NCI-H1092 treated with DMSO at 0.1 percent for 48 hours (cell line): ENCODE data around the gene NR2F6.
A peak's percentile ranks its signal among the peaks of the same experiment; 100 is the strongest.
"Not testable (repeated sequence)": the region's sequence is repeated elsewhere in the genome, so short reads cannot be mapped to it uniquely, and the experiment has no call there.

Source experiments
- DNase-seq: peaks from one replicate; lab custom pipeline; 2025; lab: John Stamatoyannopoulos, UW

Gene NR2F6

DNA sequence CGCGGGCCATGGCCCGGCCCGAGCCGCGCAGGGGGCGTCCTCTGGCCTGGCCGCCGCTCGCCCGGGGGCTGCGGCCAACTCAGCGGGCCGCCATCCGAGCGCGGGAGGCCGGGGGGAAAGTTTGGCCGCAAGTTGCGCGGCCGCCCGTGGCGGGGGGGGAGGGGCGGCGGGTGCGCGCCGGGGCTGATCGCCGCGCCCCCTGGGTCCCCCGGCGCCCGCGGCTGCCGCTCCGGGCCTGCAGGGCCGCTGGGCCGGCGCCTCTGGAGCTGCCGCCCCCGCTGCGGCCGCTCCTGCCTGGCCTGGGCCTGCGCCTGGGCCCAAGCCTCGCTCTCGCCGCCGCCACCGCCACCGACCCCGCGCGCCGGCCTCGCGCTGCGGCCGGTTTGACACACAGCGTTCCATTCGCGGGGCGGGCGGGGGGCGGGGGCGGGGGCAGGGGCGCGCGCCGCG lies at the start of gene NR2F6:
NR2F6 (minus strand) TSS at position 385 of the 450 bp plus-strand sequence. CDS start 699 bp downstream, outside the sequence.
- no peak for DNase-seq

DNA sequence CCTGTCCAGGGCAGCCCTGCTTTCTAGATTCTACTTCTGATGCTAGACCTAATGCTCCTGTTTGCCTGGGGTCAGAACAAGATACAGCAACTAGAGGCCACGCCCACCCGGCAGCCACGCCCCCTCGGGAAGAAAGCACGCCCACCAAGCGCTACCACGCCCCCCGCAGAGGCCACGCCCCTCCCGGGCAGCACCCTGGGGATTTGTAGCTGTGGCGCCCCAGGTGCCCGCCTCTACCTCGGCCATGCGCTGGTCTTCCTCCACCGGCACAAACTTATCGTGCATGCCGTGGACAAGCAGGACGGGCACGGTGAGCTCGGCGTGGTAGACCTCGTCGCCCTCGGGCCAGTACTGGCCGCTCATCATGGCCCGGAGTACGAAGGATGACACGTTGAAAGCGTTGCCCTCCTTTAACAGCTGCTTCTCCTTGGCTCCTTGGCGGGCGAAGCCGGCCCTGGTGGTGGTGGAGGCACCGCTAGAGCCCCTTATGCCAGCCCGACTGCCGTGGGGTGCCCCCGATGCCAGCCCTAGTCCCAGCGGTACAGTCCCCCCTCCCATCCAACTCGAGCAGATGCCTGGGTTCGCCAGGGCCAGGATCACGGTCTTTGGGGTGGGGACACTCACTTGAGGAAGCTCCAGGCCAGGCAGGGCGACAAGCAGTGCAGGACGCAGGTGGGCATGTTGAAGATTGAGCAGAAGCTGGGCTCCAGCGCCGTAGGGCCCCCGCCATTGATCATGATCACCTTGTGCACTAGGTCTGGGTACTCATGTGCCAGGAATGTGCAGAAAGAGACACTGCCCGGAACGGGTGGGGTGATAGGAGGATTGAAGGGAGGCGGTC lies 48.6 kb upstream of the NR2F6 start:
- no peak for DNase-seq

DNA sequence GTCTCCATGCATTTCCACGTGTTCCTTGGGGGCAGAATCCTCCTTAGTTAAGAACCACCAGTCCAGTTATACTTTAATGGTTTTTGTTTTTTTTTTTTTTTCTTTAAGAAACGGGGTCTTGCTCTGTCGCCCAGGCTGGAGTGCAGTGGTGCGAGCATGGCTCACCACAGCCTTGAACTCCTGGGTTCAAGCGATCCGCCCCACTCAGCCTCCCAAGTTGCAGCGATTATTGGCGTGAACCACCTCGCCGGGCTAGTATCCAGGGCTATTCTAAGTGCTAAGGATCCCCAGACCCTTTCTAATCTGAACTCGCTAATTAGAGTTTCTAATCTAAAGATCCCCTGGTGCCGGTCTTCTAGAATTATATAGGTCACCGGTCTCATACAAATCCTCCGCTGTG lies 47.9 kb upstream of the NR2F6 start:
- DNase-seq = no peak

DNA sequence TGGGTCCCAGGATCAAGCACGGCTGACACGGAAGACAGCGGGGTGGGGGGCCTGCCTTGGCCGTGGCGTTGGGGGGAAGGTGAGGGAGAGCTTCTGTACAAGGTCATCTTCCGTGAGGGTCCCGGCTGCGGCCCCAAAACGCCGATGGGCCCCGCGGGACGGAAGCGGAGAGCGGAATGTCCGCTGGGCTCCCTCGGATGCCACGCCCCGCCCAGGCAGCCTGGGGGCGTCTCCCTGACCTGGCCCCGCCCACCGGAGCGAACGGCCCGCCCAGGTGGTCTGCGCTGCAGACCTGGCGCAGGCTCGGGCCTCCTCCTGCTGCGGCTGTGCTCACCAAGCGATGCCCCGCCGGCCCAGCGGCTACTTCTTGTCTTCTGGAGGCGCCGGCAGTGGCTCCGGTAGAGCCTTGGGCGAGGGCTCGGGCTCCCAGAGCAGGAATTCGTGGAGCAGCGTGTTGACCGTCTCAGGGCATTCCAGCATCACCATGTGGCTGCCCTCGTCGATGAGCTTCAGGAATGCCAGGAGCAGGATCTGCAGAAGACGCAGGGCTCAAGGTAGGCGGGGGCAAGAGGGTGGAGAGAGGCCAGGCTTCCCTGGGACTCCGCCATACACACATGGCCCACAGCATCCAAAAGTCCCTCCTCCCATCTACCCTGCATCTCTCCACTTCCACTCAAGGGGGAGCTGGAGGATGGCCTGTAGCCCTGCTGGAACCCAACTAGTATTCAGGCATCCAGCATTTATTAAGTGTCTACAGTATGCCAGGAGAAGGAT lies 46.8 kb upstream of the NR2F6 start:
- DNase-seq = no peak

DNA sequence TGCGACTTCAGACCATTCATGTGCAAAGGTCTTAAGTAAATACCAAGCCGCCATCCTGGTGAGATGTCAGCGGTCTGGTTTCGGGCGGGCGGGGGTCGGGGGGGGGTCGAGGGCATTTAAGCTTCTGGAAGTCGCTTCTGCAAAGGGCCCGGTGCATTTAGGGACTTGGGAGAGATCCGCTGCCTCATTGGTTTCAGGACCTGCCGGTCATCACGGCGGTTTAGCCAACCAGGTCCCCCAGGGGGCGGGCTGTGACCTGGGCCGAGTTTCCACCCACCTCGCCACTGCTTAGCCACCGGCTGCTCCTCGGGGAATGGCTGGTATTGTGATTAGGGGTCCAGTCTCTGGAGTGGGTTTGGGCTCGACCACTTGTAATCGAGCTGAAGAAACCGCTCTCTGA lies 43.8 kb upstream of the NR2F6 start:
- no peak for DNase-seq

DNA sequence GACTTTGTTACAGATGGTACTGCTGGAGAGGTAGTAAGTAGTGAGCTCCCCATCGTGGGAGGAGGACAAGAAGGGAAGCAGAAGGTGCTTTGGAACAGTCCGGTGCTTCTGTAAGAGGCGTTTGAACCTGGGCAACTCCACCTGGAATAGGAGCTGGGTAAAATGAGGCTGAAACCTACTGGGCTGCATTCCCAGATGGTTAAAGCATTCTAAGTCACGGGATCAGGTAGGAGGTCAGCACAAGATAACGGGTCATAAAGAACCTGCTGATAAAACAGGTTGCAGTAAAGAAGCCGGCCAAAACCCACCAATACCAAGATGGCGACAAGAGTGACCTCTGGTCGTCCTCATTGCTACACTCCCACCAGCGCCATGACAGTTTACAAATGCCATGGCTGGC lies 41.0 kb upstream of the NR2F6 start:
- DNase-seq = no peak

DNA sequence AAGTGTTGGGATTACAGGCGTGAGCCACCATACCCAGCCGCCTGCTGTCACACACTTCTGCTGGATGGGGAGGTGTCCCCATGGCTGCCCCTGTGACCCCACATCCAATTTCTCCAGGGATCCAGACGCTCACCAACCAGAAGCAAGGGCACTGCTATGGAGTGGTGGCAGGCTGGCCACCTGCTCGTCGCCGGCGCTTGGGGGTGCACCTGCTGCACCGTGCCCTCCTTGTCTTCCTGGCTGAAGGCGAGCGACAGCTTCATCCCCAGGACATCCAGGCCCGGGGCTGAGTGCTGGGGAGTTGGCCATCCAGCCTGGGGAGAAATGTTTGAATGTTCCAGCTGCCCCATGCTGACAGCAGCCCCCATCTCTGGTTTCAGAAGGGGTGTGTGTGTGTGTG lies 40.5 kb upstream of the NR2F6 start:
- no peak for DNase-seq

DNA sequence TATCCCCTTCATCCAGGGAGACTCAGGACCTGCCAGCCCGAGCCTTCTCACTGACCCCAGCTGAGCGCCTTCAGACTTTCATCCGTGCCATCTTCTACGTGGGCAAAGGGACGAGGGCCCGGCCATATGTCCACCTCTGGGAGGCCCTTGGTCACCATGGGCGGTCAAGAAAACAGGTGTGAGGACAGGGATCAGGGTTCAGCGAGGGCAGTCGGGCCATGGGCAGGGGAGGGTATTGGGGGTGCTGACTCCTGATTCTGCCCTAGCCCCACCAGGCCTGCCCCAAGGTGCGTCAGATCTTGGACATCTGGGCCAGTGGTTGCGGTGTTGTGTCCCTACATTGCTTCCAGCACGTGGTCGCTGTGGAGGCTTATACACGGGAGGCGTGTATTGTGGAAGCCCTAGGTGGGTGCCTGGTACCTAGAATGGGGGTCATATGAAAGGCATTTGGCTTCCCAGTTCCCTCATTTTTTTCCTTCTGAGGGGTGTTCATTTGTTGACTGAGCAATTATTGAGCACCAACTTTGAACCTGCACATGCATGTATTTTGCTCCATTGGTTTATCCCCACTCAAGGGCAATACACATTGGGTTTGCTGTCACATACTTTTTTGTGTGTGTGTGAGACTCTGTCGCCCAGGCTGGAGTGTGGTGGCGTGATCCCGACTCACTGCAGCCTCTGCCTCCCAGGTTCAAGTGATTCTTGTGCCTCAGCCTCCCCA lies 39.9 kb upstream of the NR2F6 start:
- no peak for DNase-seq

DNA sequence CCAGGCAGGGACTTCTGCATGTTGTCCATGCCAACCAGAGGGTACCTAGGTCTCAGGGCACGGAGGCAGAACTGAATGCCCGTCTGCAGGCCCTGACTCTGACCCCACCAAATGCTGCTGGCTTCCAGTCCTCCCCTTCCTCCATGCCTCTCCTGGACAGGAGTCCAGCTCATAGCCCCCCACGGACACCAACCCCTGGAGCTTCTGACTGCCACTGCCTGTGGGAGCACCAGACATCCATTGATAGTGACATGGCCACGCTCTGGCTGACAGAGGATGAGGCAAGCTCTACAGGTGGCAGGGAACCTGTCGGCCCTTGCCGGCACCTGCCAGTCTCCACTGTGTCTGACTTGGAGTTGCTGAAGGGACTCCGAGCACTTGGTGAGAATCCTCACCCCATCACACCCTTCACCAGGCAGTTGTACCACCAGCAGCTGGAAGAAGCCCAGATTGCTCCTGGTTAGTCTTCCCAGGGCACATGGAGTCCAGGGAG lies 37.8 kb upstream of the NR2F6 start:
- no peak for DNase-seq

DNA sequence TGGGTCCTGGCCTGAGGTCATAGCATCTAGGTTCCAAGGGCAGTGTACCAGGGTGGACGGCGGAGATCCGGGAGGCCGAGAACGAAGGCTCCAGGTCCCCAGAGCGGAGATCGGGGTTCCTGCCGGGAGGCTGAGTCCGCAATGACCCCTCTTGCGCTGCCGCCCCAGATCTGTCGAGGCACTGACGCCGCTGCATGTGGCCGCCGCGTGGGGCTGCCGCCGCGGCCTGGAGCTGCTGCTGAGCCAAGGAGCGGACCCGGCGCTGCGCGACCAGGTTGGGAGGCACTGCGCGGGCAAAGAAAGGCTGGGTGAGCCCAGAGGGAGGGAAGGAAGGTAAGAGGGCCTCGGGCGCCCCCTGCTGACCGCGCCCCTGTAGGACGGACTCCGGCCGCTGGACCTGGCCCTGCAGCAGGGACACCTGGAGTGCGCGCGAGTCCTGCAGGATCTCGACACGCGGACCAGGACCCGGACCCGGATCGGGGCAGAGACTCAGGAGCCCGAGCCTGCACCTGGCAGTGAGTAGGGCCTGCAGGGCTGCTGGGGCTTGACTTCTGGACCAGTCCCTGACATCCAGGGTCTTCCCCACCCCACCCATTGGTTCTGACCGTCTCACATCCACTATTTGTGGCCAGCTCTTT lies 36.9 kb upstream of the NR2F6 start:
- DNase-seq = peak; percentile 83

DNA sequence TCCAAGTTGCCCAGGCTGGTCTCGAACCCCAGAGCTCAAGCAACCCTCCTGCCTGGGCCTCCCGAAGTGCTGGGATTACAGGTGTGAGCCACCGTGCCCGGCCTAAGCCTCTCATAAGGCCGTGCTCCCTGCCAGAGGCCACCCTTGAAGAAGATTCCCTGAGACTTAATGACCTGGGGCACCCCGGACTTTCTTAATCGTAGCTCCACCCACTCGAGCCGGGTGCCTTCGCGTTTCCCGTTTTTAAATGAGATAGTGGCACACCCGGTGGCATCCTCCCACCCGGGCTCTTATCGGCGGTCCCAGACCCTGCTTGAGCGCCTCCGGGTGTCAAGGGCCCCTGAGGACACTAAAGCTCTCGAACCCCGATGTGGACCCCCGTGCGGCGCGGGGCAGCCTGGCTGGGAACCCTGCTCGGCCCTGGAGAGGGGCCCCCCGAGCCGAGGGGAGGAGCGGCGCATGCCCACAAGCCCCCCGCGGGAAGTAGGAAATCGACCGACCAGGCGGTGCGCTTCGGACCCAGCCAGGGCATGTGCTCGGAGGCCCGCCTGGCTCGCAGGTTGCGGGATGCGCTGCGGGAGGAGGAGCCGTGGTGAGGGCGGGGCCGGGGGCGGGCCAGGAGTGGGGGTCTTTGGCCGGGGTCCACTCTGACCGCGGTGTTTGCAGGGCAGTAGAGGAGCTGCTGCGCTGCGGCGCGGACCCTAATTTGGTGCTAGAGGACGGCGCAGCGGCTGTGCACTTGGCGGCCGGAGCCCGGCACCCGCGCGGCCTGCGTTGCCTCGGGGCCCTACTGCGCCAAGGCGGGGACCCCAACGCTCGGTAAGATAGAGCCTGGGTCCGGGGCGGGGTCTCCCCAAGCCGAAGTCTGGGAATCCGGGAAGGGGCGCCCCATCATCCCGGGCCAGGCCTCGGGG lies 35.9 kb upstream of the NR2F6 start, which contains the start of gene ANKLE1:
ANKLE1 (plus strand) TSS at position 511 of the 914 bp plus-strand sequence; CDS start at position 531, 20 bp downstream.
- DNase-seq = peak; percentile 4

DNA sequence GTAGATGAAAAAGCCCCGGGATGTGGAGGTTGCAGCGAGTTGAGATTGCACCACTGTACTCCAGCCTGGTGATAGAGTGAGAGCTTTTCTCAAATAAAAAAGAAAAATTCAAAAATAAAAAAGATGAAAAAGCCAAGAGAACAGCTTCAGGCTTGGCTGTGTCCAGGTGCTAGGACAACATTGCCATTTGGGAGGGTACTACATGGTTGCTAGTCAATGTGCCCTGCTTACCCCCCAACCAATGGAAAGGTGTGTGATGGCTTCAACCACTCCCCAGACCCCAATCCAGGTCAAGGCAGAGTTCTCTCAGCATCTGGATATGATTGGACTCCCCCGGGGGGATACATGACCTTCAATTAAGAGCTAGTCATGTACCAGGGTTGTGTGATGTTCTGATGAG lies 33.7 kb upstream of the NR2F6 start:
- no peak for DNase-seq

DNA sequence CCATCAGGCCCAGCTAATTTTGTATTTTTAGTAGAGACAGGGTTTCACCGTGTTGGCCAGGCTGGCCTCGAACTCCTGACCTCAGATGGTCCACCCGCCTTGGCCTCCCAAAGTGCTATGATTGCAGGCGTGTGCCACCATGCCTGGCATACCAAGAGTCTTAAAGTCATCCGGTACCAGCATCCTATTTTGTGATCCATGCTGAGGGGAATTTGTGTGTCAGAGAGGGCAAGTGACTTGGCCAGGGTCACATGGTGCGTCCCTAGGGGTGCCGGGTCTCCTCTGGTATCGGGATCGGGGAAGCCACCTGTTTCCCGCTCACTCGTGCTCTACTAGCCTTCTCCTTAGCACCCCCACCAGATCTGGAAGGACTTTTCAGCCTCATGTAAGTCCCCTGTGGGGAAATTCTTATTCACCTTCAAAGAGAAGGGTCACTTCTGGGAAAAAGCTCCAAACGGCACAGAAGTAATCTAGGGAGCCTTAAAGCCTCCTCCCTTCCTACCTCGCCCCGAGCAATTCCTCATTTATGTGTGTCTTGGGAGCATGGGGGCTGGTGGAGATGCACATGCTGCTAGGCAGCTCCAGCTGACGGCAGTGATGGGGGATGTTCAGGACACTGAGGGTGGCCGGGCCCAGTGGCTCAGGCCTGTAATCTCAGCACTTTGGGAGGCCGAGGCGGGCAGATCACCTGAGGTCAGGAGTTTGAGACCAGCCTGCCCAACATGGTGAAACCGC lies 29.9 kb upstream of the NR2F6 start:
- no peak for DNase-seq

DNA sequence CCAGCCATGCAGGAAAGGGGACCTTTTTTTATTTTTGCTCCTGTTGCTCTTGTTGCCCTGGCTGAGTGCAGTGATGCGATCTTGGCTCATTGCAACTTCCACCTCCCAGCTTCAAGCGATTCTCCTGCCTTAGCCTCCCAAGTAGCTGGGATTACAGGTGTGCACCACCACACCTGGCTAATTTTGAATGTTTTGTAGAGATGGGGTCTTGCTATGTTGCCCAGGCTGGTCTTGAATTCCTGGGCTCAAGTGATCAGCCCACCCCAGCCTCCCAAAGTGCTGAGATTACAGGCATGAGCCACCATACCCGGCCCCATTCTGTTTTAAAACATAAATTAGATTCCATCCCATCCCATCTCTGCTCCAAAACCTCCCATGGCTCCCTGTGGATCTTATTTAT lies 29.2 kb upstream of the NR2F6 start:
- DNase-seq = not testable (repeated sequence)

DNA sequence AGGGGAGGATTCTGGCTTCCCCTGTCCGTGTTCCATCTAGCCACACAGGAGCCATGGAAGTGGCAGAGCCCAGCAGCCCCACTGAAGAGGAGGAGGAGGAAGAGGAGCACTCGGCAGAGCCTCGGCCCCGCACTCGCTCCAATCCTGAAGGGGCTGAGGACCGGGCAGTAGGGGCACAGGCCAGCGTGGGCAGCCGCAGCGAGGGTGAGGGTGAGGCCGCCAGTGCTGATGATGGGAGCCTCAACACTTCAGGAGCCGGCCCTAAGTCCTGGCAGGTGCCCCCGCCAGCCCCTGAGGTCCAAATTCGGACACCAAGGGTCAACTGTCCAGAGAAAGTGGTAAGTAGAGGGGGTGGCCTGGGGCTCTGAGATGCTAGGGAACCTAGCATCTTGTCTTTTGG lies 23.0 kb upstream of the NR2F6 start:
- no peak for DNase-seq

DNA sequence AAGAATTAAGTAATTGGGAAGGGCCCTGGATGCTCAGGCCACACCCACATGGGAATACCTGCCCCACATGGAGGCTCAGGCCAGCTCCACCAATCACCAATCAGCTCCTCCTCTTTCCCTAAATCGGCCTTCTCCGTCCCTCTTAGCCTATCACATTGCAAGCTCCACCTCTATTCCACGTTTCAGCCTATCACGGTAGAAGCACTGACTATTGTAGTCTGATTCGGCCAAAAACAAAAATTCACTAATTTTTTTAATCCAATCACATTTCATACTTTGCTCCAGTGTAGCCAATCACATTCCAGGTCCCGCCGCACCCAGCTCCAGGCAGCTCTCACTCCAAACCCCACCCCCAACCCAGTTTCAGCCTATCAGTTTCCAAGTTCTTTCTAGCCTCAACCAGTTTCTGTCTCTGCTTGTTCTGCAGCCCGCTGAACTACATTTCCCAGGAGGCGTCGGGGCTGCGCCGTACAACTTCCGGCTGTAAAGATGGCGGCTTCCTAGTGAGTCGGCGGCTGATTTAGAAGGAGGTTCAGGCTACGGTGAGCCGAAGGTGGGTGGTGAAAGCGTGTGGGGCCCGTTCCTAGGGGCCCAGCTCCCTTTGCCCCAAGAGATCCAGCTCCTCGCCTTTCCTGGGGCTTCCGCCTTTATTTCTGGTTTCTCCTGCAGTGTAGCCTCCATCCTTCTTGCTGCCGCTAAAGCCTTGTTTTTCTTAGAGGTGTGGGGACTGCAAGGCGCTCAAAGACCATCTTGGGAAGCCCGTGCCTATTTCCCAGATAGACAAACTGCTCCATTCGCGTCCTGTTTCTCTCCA lies 21.5 kb upstream of the NR2F6 start, which contains the start of gene BABAM1:
BABAM1 (plus strand) TSS at position 469 of the 814 bp plus-strand sequence. CDS start 1,364 bp downstream, outside the sequence.
- DNase-seq = peak; percentile 98

DNA sequence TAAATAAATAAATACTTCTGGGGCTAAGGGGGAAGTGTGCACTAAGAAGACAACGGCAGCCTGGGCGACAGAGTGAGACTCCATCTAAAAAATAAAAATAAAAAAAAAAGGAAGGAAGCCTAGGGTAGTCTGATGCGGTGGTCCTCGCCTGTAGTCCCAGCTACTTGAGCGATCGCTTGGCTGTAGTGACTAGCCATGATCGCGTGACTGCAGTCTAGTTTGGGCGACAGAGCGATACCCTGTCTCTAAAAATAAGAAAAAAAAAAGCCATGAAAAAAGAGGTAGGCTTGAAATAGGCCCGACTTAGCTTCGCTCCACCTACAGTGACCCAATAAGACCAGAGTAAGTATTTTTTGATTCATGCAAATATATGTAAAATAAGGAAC lies 20.9 kb upstream of the NR2F6 start:
- no peak for DNase-seq

DNA sequence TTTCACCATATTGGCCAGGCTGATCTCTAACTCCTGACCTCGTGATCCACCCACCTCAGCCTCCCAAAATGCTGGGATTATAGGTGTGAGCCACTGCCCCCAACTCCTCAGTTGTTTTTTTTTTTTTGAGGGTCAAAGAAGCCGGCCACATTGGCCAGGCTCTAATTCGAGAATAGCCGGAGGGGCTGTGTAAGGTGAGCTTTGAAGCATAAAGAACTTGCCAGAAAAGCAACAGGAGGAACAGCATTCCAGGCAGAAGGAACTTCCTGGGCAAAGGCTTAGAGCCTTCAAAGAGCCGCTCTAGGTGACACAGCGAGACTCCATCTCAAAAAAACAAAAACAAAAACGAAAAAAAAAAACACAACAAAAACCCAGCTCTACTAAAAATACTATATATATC lies 20.3 kb upstream of the NR2F6 start:
- no peak for DNase-seq

DNA sequence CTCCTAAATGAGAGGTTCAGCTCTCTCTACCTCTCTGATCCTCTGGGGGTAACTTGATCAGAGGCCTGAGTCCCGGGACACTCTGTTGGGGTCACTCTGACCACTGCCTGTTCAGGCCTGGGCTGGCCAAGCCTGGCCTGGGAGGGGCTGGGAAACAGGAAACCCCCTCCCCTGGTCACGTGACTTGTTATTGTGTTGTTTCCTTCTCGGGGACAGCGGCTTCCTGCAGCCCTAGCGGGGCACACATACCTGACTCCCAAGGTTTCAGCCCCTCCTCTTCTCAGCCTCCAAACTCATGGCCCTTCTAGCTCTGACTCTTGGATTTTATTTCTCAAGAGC lies 18.9 kb upstream of the NR2F6 start, which contains the start of gene USHBP1:
USHBP1 (minus strand) TSS at position 105 of the 339 bp plus-strand sequence. CDS start 446 bp downstream, outside the sequence.
- DNase-seq = no peak
